ENCODE results near the gene PAX3. TPM values are rescaled to one million over a fixed set of nuclear protein-coding genes. Genes with fewer than 3 reads are reported as not detected.

Gene PAX3
- total RNA-seq, 4 donors from 2014 or later: 2.7 to 7.0 (median 5.2) TPM

DNA sequence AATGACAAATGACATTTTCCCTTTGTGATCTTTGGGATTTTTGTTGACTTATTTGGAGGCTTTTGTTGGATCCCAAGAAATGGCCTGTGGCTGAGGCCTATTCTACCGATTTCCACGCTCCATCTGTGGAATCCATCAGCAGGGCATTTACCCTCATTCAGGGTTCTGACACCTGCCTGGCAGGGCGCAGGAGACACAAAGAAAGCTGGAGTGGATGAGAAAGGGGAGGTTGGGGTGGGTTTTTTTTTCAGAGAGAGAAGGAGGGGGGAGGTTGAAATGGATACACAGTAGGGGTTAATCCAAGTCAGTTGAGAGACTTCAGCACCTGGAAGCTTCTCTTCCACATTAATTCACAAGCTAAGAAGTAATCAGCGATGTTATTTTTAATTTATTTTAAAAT, 59.7 kb downstream of the PAX3 start:
- TF ChIP-seq, protein P1, sequence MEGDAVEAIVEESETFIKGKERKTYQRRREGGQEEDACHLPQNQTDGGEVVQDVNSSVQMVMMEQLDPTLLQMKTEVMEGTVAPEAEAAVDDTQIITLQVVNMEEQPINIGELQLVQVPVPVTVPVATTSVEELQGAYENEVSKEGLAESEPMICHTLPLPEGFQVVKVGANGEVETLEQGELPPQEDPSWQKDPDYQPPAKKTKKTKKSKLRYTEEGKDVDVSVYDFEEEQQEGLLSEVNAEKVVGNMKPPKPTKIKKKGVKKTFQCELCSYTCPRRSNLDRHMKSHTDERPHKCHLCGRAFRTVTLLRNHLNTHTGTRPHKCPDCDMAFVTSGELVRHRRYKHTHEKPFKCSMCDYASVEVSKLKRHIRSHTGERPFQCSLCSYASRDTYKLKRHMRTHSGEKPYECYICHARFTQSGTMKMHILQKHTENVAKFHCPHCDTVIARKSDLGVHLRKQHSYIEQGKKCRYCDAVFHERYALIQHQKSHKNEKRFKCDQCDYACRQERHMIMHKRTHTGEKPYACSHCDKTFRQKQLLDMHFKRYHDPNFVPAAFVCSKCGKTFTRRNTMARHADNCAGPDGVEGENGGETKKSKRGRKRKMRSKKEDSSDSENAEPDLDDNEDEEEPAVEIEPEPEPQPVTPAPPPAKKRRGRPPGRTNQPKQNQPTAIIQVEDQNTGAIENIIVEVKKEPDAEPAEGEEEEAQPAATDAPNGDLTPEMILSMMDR (IDR thresholded peaks at IDR 0.05): no peak
- TF ChIP-seq POLR2A (IDR thresholded peaks at IDR 0.05): no peak
- no peak overlapping the region for H3K4me3 ChIP-seq (ENCODE audit: low read depth, poor library complexity, severe bottlenecking)
- no peak for DNase-seq (ENCODE audit: low spot score in 2 of 2)
- intact Hi-C loops (cut with DNase I; ENCODE audit: low total_unique reads): no loop called here
- WGBS, 2 donors: 61 to 64% methylated on average over 4 of the region's 4 CpGs

DNA sequence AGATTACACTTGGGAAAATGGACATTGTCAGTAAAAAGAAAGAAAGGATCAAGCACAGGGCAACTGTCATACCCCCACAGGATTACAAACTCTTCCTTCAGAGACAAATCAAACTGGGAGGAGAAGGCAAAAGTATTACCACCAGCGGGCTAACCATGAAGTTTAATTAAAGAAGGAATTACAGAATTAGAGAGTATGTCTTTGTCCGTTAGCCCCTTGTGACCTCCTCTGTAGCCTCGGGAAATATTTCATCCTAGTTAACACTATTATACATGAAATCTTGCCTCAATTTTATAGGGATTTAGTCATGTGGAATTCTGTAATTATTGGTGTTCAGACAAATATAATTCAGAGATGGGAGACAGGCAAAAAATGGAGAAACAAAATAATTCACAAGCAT, 60.7 kb downstream of the PAX3 start:
- no peak for DNase-seq (ENCODE audit: low spot score in 2 of 2)
- WGBS, 2 donors: 79 to 82% methylated on average over 3 of the region's 3 CpGs
- TF ChIP-seq POLR2A (IDR thresholded peaks at IDR 0.05): no peak
- TF ChIP-seq, protein P1 (IDR thresholded peaks at IDR 0.05): no peak
- intact Hi-C loops (cut with DNase I; ENCODE audit: low total_unique reads): no loop called here
- no peak overlapping the region for H3K4me3 ChIP-seq (ENCODE audit: low read depth, poor library complexity, severe bottlenecking)

DNA sequence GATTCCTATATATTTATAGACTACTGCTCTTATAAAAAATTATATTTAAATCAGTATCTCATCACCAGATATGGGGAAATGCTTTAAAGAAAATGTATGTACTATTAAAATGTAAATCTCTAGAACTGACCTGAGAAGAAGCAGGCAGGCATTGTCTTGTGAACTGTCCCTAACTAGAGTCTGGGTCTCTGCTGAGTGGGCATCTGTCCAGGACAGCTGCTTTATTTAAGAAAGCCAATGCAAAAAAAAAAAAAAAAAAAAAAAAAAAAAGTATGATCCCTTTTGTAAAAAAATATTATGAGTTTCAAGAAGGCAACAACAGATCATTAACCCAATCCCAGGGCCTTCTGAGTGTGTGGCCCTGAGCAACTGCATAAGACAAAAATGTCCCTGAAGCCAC, 66.0 kb downstream of the PAX3 start:
- no peak for DNase-seq (ENCODE audit: low spot score in 2 of 2)
- TF ChIP-seq POLR2A (IDR thresholded peaks at IDR 0.05): no peak
- TF ChIP-seq, protein P1 (IDR thresholded peaks at IDR 0.05): no peak
- no peak overlapping the region for H3K4me3 ChIP-seq (ENCODE audit: low read depth, poor library complexity, severe bottlenecking)
- intact Hi-C loops (cut with DNase I; ENCODE audit: low total_unique reads): no loop called here

DNA sequence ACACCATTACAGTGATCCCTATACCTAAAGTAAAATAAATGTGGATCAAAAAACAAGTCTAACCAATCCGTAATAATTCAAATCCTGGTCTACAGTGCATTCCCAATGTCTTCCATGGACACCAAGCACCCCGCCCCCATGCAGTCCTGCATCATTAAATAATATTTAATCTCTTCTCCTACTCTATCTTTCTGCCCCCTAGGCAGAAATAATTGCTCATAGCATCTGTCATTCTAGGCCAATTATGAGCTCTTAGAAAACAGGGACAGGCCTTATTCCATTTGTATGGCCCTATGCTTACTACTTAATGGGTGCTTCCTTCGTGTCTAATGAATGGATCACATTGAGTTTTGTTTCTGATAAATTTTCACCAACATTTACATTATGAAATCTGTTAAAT, 66.4 kb downstream of the PAX3 start:
- WGBS, 2 donors: 91 to 97% methylated on average over 3 of the region's 3 CpGs
- no peak for DNase-seq (ENCODE audit: low spot score in 2 of 2)
- TF ChIP-seq POLR2A (IDR thresholded peaks at IDR 0.05): no peak
- TF ChIP-seq, protein P1 (IDR thresholded peaks at IDR 0.05): no peak
- H3K4me3 ChIP-seq (ENCODE audit: low read depth, poor library complexity, severe bottlenecking): no peak overlapping the region
- intact Hi-C loops (cut with DNase I; ENCODE audit: low total_unique reads): no loop called here

DNA sequence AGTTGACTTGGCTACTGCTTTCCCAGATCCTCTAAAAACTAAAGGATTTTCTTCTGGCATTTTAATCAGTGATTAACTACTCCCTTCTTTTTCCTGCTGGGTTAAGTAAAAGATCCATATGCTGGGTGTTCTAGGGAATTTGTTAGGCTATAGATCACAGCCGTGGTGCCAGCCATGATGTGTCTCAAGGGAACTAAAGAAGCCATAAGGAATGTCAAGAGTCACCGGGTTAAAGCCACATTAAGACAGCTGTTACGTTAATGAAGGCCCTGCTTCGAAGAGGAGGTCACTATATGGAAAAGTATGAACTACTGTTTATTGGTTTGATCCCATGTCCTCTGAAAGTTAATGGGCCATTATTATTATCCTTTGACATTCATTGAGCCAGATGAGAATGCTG, 70.7 kb downstream of the PAX3 start:
- no peak for DNase-seq (ENCODE audit: low spot score in 2 of 2)
- intact Hi-C loops (cut with DNase I; ENCODE audit: low total_unique reads): no loop called here
- 55 to 62% methylated on average over 4 of the region's 4 CpGs for WGBS, 2 donors
- no peak overlapping the region for H3K4me3 ChIP-seq (ENCODE audit: low read depth, poor library complexity, severe bottlenecking)
- TF ChIP-seq, protein P1 (IDR thresholded peaks at IDR 0.05): no peak
- TF ChIP-seq POLR2A (IDR thresholded peaks at IDR 0.05): no peak

DNA sequence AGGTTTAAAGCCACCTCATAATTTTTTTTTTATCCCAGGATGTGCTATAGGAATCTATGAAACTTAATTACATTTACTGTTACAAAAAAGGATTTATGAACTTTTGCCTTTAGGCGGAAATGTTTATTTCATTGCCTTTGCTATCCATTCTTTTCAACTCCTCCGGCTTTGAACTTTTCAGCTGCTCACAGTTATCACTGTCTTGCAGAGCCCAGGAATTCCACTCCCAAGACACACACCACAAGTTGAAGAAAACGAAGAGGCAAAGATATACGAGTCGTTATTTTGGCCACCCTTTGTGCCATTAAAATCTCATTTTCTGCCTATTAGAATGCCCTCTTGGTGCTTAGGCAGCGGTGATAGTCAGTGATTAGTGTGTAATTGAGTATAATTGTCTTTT, 80.0 kb downstream of the PAX3 start:
- no peak overlapping the region for H3K4me3 ChIP-seq (ENCODE audit: low read depth, poor library complexity, severe bottlenecking)
- 43 to 56% methylated on average over 6 of the region's 6 CpGs for WGBS, 2 donors
- intact Hi-C loops (cut with DNase I; ENCODE audit: low total_unique reads): no loop called here
- DNase-seq (ENCODE audit: low spot score in 2 of 2): no peak
- TF ChIP-seq, protein P1 (IDR thresholded peaks at IDR 0.05): no peak
- TF ChIP-seq POLR2A (IDR thresholded peaks at IDR 0.05): no peak

Data from lower leg skin (tissue), 4 donors.